HCEC 1CT (cell line): Measurements from ENCODE around the gene EFEMP1.

ENCODE experiments used
- DNase-seq: peaks from one replicate; pipeline ENCODE4 v3.0.0-alpha.2; 2017

Gene EFEMP1

DNA sequence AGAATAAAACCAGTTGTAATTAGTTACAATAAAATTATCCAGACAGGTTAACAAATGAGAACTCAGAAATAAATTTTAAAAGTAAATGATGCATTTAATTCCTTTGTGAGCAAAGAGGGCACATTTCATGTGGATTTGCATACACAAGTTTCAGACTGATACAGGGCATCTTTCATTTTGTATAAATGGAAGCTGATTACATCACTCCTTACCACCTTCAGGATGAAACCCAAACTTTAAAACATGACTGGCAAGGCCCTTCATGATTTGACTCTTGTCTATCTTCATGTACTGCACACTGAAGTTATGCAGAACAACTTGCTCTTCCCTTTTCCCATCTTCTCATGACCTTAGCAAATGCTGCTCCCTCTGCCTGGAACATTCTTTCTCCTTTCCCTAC is 26.9 kb downstream of the EFEMP1 start:
- DNase-seq: no peak

DNA sequence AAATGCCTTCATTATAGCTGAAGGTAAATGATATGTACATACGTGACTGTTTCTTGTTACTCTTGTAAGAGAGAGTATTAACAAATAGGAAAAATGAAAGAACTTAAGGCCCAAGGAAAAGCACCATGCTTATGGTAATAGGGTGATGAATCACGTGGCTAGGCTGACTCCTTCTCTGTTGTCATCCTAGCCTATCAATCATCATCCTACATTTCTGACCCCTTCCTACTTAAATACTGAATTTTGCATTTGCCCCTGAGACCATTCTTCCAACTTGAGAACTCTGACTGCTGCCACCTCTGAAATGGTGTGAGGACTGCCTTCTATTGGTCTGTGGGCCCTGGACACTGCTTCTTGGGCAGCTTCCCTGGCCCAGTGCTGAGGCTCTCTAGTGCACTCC is 28.9 kb downstream of the EFEMP1 start:
- no peak for DNase-seq

DNA sequence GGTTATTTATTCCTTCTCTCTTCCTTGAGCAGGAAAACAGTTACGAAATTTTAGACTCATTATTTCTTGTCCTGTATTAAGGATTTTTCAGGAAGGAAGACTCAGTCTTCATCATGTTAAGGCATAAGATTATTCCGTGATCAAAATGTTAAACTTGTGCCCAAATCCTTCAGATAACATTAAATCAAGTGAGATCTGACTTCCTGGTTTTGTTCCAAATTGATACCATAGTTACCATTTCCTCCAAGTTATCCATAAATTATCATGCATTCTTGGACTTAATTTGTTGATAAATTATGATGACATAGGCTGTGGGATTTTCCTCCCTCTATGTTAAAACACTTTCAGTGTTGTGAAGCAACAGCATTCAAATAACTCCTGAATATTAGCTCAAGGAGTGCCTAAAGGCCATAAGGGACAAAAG is 31.9 kb downstream of the EFEMP1 start:
- DNase-seq: no peak

DNA sequence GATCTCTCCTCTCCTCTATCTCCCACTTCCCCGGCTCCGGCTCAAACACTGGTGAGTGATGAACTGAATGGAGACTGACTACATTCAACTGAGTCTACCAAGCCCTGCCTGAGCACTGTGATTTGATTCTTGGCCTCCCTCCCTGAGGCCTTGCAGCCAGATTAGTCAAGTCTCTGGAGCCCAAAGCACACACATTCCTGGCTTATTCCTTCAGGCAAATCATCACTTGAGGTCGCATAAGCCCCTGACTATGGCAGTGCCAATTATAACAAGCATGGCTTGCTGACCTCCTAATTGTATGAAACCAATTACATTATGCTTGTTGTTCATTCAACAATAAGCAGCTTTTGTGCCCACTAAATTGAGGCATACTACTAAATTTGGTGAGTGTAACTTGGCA is 34.6 kb downstream of the EFEMP1 start:
- DNase-seq: peak; percentile 29

DNA sequence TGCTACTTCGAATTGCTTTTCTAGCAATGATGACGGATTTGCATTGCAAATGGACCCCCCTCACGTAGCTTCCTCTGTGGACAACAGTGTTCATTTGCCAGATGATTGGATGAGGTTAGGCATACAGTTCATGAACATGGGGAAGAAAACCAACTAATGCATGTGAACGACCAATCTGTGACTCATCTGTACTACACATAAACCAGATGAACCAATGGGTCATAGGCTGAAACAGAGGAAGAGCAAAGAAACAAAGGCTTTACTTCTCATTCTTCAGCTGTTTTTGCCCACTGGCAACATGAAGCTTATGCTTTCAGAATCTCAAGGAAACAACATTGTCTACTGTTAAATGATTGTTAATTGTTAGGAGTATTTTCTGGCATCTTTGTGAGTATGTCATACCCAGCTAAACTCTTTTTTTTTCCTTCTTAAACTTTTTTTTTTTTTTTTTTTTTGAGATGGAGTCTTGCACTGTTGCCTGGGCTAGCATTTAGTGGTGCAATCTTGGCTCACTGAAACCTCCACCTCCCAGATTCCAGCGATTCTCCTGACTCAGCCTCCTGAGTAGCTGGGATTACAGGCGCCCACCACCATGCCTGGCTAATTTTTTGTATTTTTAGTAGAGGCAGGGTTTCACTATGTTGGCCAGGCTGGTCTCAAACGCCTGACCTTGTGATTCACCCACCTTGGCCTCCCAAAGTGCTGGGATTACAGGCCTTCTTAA is 35.5 kb downstream of the EFEMP1 start:
- DNase-seq: peak; percentile 95

DNA sequence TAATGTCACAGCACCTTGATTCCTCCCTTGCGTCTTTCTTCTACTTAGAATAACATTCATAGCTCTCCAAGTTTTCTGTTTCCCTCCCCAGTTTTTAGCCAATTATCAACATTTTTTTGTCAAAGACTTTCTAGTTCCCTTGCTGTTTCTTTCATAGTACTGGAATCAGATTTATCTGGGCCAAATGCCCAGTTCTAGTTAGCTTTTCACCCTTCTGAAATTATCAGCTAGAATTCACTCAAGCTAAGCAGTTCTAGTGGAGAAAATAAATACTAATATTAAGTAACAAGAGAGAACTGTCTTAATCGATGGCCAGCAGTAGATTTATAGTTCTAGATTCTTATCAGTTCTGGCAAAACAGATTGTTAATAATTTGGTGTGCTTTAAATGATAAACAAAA is 36.2 kb downstream of the EFEMP1 start:
- no peak for DNase-seq

DNA sequence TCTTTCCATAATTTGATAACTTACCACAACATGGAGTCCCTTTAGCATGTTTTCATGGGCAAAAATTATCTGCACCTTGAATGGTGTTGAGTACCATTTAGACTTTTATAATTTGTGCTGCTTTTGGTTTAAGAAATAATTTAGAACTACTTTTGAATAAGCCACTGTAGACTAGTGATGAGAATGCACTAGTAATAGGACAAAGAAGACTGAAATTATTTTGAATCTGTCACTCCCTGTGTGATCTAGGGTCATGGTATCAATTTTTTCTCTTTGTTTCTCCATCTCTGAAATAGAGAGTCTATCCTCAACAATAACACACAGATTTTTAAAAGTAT is 37.7 kb downstream of the EFEMP1 start:
- no peak for DNase-seq

DNA sequence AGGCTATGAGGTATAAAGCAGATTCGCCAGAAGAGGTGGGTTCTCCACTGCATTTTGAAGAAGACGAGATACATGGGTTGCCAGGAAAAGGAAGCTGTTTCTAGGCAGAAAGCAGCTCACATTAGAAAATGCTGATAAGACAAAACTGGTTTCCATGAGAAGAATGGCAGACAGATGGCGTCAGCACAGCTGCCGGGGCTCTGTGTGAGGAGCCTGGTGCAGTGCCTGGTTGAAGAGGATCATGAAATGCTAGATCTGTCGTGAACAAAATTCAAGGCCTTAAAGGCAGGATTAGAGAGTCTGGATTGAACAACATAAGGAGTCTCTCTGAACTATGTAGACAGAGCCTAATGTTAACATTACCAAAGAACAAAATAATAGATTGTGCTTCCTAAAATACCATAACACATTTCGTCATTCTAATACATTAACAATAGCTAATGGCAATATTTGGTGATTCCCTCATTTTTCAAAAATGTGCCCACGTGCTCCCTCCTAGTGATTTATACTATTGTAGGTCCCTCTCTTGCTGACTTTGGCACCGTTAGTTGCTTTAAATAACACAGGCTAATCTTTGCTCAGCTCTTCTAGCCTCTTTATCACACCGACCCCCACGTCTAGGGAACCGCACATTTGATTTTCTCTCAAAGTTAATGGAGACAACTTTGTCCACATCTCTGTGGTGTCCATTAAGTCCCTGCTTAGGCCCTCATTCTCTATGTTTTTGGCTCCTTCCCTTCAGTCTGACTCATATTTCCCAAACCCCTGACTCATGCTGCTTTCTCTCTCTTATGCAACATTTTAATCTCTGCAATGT is 38.2 kb downstream of the EFEMP1 start:
- DNase-seq: peak; percentile 94

DNA sequence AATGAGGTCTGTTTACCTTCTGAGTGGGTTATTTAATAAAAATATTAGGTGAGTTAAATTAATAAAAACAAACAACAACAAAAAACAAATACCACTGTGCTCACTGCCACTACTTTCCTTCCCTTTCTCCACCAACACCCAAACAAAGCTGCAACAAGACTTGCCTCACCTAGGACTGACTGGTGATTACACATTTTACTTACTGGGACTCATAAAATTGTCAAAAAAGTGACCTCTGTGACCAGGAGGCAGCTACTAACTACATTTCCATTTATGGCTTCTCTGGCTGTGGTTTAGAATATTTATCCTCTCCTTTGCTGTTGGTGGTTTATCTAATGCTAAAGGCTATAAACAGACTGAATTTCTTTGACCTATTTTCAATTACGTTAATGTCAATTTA is 39.8 kb downstream of the EFEMP1 start:
- no peak for DNase-seq

DNA sequence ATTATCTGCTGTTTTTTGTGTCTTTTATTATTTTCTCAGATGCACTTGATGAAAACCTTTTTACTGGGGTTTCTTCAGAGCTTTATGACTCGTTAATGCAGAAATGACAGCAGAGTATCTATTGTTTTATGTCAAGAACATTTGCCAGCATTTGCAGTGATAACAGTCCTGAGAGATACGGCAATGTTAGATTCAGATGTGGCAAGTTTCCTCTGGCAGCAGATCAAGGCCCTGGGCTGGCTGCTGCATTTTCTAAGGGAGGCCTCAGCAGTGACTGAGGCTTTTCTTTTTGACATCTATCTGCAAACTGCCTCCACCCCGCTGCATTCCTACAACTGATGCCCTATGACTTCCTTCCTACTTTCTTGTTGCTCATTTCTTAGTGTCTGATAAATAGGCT is 40.2 kb downstream of the EFEMP1 start:
- DNase-seq: peak; percentile 41

DNA sequence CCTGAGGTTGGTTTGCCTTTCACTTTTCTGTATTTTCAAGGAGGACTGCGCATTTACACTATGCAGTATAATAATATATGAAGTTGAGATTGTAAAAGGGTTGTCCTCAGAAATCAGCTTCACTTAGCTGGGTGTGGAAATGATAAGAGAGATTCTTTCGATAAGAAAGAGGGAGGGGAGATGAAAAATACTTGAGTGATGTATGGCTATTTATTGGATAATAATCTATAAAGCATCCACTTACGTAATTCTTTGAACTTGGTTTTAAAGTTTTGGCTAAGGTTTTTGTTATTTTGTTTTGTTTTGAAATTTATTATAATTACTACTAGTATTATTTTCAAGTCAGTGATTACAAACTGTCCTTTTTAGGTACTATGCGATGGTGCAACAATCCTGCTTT is 40.6 kb downstream of the EFEMP1 start:
- DNase-seq: no peak

DNA sequence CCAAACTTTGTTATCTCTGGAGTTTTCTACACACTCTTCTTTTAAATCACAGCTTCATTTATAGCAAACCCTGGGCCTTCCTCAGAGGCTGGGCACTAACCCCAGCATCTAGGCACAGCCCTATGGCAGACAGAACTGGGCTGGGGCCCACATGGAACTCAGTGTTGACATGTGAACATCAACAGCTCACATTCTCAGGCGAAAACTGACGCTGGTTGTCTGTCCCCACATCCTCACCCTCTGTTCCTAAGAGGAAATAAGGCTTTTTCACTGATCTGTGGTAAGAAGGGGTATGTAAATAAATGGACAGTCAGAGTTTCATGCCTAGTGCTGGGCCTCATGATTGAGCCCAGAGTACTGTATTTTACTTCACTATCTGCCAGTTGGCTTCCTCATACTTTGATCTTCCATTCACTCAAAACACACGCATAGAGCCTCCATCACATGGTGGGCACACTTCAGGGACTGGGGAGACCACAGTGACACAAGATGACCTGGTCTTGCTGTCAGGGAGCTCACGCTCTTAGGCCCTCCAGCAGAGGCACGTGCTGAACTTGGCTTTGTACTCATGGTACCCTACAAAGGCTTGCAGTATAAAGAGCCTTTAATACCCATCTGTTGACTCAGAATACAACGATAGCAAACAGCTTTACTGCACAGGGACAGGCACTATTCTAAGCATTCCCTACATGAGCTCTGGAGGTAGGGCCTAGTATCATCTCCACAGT is 43.0 kb downstream of the EFEMP1 start:
- no peak for DNase-seq

DNA sequence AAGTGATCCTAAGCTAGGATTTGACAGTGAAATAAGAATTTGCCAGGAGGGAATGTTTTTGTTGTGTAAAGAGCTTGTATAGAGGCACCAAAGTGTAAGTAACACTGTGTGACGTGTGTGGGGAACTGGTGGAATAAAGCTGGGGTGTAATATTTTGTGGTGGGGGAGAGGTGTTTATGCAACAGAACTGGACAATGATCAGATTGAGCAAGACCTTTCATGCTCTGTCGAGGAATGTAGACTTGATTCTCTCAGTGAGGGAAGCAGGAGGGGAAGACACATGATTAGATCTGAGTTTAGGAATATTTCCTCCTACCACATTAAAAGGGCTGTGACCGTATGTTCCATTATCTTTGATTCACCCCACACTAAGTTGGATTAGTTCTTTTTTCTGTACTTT is 43.6 kb downstream of the EFEMP1 start:
- DNase-seq: no peak

DNA sequence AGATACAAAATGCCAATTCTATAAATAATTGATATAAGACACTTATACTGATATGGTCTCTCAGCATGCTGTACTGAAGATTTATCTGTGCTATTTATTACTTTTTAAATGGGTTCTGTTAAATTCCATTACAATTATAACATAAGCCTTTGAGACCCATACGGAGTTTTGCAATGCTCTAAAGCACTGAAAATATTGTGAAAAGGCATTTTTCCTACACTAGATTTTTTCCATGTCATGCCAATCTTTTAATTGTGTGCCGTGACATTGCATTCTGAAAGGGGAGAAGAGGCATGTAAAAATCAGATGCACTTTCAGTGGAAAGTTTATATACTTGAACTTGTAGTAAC is 46.5 kb downstream of the EFEMP1 start:
- DNase-seq: no peak

DNA sequence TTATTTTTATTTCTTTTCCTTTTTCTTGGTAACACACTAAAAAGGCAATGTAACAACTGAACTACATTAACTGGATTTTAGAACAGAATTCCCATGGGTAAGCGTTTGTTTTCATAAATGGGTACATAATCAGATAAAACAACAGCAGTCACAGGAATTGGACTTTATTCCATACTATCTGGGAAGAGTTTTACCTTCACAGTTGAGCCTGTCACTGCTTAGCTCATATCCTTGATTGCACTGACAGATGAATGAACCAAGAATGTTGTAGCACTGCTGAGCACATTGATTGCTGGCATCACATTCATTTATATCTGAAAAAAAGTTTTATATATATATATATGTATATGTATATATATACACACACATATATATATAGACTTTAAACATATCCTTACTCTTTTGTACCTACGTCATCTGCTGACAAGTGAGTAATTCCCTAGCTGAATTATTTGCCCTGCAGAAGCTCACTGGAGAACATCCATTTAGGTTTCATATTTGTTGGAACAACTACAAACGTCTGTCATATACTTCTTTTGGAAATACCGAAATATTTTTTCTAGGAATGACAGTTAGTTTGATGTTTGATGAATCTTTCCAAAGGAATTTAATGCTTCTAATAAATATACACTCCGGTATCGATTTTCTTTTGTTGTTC is 47.0 kb downstream of the EFEMP1 start:
- no peak for DNase-seq

DNA sequence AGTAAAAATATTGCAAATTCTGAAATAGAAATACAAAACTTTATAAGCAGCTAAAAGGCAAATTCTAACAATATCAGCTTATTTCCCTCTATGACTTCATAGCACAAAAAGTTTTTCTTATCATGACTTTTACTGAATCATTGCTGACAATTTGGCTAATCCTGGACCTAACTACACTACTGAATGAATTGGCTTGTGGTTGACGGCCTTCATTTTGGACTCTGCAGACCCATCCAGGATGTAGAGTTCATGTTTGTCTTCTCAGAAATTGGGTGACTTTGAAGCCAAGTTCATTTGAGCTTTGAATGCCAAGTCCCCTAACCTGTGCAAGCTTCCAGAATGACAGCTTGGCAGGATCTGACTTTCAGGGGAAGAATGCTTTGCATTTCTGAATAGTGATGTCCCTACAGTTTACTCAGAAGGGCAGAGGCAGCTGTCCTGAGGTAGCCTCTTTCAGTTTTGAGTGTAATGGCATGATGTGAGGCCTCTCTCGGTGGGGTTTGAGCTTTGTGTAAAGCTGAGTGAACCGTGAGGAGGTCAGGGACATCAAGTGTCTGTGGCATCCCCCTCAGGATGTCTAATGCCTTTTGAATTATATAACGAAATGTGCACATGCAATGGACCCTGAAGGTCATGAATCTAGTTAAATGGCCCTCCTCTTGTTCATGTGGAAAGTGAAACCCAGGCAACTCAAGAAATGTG is 48.0 kb downstream of the EFEMP1 start:
- no peak for DNase-seq

DNA sequence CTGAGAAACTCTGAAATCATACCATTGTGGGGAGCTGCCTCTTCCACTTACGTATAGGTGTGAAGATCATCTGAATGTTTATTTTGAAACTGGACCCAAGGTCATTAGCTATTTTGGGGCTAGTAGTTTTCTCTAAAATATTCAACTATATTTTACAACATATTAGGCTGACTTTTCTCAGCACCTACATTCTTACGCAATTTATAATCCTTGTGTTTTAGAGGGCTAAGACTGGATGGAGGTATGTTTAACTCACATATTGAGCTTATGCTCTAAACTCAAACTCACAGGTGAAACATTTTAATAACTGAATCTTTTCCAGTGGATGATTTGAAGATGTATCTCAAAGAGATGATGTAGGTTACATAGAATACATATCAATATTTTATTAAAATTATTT is 49.2 kb downstream of the EFEMP1 start:
- DNase-seq: no peak

DNA sequence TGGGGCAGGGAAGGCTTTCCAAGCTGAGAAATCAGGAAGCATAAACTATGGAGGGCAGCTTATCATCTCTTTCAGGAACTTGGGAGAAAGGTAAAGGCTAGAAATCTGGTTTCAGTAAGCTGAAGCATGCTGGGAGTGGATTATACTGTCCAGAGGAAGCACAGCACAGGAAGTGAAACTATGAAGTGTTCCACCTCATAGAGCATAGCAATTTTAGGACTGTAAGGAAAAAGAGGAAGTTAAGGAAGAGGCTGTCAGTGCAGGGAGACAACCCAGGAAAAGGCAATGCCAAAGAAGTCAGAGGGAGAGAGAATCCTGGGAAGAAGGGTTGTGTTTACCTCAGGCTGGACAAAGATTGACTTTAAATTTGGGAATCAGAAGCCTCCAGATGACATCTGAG is 51.9 kb downstream of the EFEMP1 start:
- DNase-seq: no peak

DNA sequence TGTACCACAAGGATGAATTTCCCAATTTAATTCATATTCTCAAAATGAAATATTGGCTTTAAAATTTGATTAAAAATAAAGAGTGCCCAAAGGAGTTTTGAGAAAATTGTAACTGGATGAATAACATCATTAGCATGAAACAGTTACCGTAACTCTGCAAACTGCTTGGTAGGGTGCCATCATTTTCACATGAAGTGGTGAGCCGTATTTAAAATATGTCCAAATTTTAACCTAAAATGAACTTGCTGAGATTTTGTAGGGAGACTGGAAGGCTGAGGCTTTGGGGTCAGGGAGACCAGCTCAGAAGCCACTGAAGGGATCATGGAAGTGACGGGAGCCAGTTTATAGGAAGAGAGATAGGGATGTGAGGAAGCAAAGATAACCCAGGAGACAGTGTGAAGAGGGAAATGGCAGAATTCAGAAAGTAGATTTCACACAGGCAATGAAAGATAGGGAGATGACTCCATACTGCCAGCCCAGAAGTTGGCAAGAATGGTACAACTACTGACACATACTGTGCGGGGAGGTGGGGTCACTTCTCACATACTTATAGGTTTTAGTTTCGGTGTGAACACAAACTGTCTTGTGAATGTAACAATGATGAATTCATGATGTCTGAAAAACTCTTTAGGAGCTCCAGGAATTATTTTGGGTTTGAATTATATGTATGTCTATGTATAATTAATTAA is 53.8 kb downstream of the EFEMP1 start:
- peak; percentile 55 for DNase-seq

DNA sequence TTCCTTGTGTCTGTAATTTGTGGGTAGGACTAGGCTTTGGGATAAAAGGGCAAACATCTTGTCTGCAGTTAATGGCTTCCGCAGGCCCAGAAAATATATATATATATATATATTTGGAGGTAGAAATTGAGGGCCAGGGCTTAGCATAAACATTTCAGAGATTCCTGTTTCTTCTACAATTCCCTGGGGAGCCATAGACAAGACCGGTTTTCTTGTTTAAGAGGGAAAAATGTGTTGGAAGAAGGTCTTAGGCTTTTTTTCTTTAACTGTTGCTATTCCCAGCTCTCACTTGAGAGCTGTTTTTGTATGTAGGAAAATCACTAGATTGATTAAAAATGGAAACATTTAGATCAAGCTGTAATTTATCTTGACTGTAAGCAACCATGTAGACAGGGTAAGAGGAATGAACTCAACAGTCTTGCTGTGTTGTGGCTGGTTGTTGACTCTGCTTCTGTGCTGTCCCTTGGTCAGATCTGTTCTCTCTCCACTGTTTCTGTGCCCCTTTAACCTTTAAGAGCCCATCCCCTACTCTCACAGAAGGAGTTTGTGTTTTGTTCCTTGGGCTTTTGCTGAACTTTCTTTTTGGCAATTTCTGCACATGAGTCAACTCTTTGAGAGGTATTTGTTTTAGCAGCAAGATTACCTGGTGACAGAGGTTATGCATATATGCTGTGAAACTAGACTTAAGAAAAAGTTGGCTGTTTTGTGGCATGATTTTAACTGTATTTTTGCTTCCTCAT is 58.3 kb downstream of the EFEMP1 start:
- DNase-seq: no peak

DNA sequence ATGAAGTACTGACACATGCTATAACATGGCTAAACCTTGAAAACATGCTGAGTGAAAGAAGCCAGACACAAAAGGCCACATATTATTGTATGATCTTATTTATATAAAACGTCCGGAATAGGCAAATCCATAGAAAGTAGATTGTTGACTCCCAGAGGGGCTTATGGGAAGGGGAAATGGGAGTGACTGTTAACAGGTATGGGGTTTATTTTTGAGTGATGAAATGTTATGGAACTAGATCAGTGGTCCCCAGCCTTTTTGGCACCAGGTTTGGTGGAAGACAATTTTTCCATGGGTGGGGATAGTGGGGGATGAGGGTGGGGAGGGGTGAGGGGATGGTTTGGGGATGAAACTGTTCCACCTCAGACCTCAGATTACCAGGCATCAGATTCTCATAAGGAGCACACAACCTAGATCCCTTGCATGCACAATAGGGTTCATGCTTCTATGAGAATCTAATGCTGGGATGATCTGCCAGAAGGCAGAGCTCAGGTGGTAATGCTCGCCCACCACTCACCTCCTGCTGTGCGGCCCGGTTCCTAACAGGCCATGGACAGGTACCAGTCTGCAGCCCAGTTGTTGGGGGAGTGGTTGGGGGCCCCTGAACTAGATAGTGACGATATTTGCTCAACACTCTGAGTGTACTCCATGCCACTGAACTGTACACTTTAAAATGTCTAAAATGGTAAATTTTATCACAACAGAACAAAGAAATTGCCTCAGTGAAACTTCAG is 59.1 kb downstream of the EFEMP1 start:
- no peak for DNase-seq
